CD4-positive, CD25-positive, alpha-beta regulatory T cell (primary cell): ENCODE data around the gene DPPA2. TPM values are rescaled to one million over a fixed set of nuclear protein-coding genes. Genes with fewer than 3 reads are reported as not detected.

Experiments
- ATAC-seq, 2 donors: fragments of 150-1000 bp; cut with Tn5 transposase; one replicate each; pipeline ENCODE4 v1.10.0; 2021; ENCODE audit warnings: low read depth in 2 of 2, moderate number of reproducible peaks in 2 of 2, moderate library complexity in 1 of 2
- DNase-seq, 3 donors: peaks; one replicate each; pipeline versions ENCODE4 v3.0.0 to v3.0.0-alpha.2; 2012 to 2022; ENCODE audit warnings: mixed read lengths in 1 of 3
- H3K27ac ChIP-seq: one replicate; pipeline ENCODE4 v1.7.0; 2013; ENCODE audit warnings: mild to moderate bottlenecking, low read length; ENCODE audit not compliant: insufficient read depth, poor library complexity, severe bottlenecking
- H3K27me3 ChIP-seq: one replicate; pipeline ENCODE4 v1.7.0; 2013; ENCODE audit warnings: low read length; ENCODE audit not compliant: control insufficient read depth, insufficient read depth
- H3K36me3 ChIP-seq: one replicate; pipeline ENCODE4 v1.7.0; 2013; ENCODE audit warnings: mild to moderate bottlenecking, low read length, moderate library complexity; ENCODE audit not compliant: control insufficient read depth, insufficient read depth
- H3K4me1 ChIP-seq: 2 replicates; pipeline ENCODE4 v1.7.0; 2013; ENCODE audit warnings: mild to moderate bottlenecking, low read length; ENCODE audit not compliant: insufficient read depth, control insufficient read depth, poor library complexity, severe bottlenecking
- H3K4me3 ChIP-seq: one replicate; pipeline ENCODE4 v1.7.0; 2013; ENCODE audit warnings: low read depth, mild to moderate bottlenecking, low read length, moderate library complexity
- H3K9me3 ChIP-seq, 2 experiments: 1 replicate in 1 of 2; 2 replicates in 1 of 2; pipeline ENCODE4 v1.7.0; 2013; ENCODE audit warnings: low read length in 2 of 2, mild to moderate bottlenecking in 1 of 2, moderate library complexity in 1 of 2; ENCODE audit not compliant: control insufficient read depth in 2 of 2
- H3K27ac Mint-ChIP-seq, 3 donors: one replicate each; pipeline ENCODE4 v1.8.0; 2020 to 2022; ENCODE audit warnings: mild to moderate bottlenecking in 3 of 3, mixed read lengths in 3 of 3, moderate library complexity in 2 of 3
- H3K27me3 Mint-ChIP-seq: one replicate; pipeline ENCODE4 v1.8.0; 2022; ENCODE audit warnings: mild to moderate bottlenecking, mixed read lengths
- H3K36me3 Mint-ChIP-seq: one replicate; pipeline ENCODE4 v1.8.0; 2020; ENCODE audit warnings: mixed read lengths
- H3K4me1 Mint-ChIP-seq, 4 donors: one replicate each; pipeline ENCODE4 v1.8.0; 2020 to 2022; ENCODE audit warnings: mixed read lengths in 4 of 4, mild to moderate bottlenecking in 1 of 4
- H3K4me3 Mint-ChIP-seq, 4 donors: one replicate each; pipeline ENCODE4 v1.8.0; 2020 to 2022; ENCODE audit warnings: mild to moderate bottlenecking in 4 of 4, mixed read lengths in 4 of 4, moderate library complexity in 3 of 4
- H3K9me3 Mint-ChIP-seq, 7 donors: one replicate each; pipeline ENCODE4 v1.8.0; 2020 to 2022; ENCODE audit warnings: mixed read lengths in 7 of 7, mild to moderate bottlenecking in 3 of 7, moderate library complexity in 2 of 7
- polyA plus RNA-seq, 4 donors: library from polyadenylated mRNA; unstranded; fragments of 300-500 nt; fragmentation: Illumina TruSeq; gene quantifications; one replicate each; pipeline ENCODE4 v1.2.3, GENCODE V29; 2021
- total RNA-seq: library from RNA; stranded (reverse); gene quantifications from one replicate; pipeline ENCODE4 v1.2.3, GENCODE V29; 2022

DPPA2 gene
- total and polyA plus RNA-seq, 5 donors from 2014 or later = not detected

DNA sequence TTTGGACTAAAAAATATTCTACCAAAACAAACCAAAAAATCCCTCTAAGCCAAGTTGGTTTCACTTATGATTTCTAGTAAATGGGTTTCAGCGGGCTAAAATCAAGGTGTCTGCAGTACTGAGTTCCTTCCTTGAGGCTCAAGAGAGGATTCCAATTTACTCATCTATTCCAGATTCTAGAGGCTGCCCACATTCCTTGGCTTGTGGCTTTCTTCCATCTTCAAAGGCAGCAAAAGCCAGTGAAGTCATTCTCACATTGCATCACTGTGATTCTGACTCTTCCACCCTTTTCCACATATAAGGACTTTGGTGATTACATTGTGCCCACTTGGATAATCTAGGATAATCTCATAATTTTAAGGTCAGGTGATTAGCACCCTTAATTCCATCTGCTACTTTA lies 48.1 kb downstream of the DPPA2 start:
- no peak for DNase-seq
- Histone ChIP-seq H3K36me3 (no peaks in the 10 kb centered on the region), H3K4me3 (no peak overlapping the region), H3K9me3 (no peaks in the 10 kb centered on the region), H3K27ac (no peak overlapping the region), H3K4me1 (no peaks in the 10 kb centered on the region), H3K27me3 (no peaks in the 10 kb centered on the region)
- H3K27ac Mint-ChIP-seq = no peak overlapping the region
- no peaks in the 10 kb centered on the region for H3K9me3 Mint-ChIP-seq
- H3K27me3 Mint-ChIP-seq = no peaks in the 10 kb centered on the region
- H3K4me3 Mint-ChIP-seq = no peak overlapping the region
- ATAC-seq = no peak
- H3K4me1 Mint-ChIP-seq = no peaks in the 10 kb centered on the region
- H3K36me3 Mint-ChIP-seq = no peaks in the 10 kb centered on the region

DNA sequence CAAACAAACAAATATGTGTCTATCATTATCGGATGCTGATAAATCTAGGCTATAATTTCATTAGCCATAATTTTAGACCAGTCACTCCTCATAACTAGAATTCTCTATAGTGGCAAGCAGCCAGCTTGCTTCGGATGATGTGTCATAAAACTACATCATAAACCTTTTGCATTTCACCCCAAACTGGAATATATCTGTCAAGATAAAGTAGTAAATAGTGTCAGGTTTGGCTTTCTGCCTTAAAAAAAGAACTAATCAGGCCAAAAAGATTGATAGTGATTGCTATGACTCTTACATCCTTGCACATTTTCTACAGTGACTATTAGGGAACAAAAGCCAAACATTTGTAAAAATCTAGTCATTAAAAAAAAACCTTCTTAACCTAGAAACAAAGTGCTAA lies 51.0 kb downstream of the DPPA2 start:
- Histone ChIP-seq H3K9me3 (no peaks in the 10 kb centered on the region), H3K27me3 (no peaks in the 10 kb centered on the region), H3K4me1 (no peaks in the 10 kb centered on the region), H3K27ac (no peak overlapping the region), H3K4me3 (no peak overlapping the region), H3K36me3 (no peaks in the 10 kb centered on the region)
- no peaks in the 10 kb centered on the region for H3K27me3 Mint-ChIP-seq
- DNase-seq (no peak), ATAC-seq (no peak)
- H3K4me1 Mint-ChIP-seq = no peaks in the 10 kb centered on the region
- H3K27ac Mint-ChIP-seq = no peak overlapping the region
- no peak overlapping the region for H3K4me3 Mint-ChIP-seq
- no peaks in the 10 kb centered on the region for H3K9me3 Mint-ChIP-seq
- H3K36me3 Mint-ChIP-seq = no peaks in the 10 kb centered on the region

DNA sequence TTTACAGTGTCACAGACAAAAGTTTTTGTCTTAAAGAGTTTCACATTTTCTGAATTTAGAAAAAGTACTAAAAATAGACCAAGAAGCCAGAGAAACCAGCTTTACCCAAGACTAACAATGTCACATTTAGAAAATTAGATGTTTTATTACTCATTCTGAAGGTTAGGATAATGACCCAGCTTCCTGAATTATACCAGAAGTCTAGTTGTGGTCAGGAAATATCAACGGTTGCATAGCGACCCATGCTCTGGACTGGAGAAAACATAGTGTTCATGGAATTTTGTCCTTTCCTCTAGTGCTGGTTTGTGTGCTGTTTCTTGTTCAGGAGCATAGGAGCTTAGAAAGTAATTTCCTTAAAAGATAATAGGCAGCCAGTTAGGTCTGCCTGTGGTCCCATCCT lies 59.0 kb downstream of the DPPA2 start:
- no peak for ATAC-seq

DNA sequence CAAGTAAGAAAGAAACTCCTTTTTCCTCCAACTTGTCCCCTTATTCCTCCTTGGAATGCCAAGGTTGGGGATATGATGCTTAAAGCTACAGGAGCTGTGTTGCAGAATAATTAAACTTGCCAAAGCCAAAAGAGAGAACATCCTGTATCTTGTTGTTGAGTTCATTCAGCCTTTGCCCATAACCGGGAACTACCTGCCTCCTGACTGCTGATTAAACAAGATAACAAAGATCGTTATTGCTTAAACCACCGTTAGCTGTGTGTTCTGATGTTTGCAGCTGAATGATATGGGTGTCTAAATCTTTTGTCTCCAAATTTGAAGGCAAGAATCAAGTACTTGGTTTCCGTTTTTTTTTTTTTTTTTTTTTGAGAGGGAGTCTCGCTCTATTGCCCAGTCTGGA lies 61.5 kb downstream of the DPPA2 start:
- no peaks in the 10 kb centered on the region for H3K9me3 ChIP-seq
- Mint-ChIP-seq H3K4me1 (no peaks in the 10 kb centered on the region), H3K27ac (no peak overlapping the region), H3K36me3 (no peaks in the 10 kb centered on the region), H3K27me3 (no peaks in the 10 kb centered on the region), H3K9me3 (peaks cover 0 to 3% (median 0%) of the 10 kb centered on the region in 7 donors), H3K4me3 (no peak overlapping the region)
- no peaks in the 10 kb centered on the region for H3K36me3 ChIP-seq
- DNase-seq (no peak), ATAC-seq (no peak)
- H3K4me3 ChIP-seq = no peak overlapping the region
- no peak overlapping the region for H3K27ac ChIP-seq
- no peaks in the 10 kb centered on the region for H3K27me3 ChIP-seq
- H3K4me1 ChIP-seq = no peaks in the 10 kb centered on the region

More for the DNA sequence above, 59.0 kb downstream of the DPPA2 start:
- Histone ChIP-seq H3K9me3 (no peaks in the 10 kb centered on the region), H3K27me3 (no peaks in the 10 kb centered on the region), H3K36me3 (no peaks in the 10 kb centered on the region), H3K4me3 (no peak overlapping the region), H3K27ac (no peak overlapping the region), H3K4me1 (no peaks in the 10 kb centered on the region)
- no peak overlapping the region for H3K4me3 Mint-ChIP-seq
- no peaks in the 10 kb centered on the region for H3K9me3 Mint-ChIP-seq
- H3K27me3 Mint-ChIP-seq = no peaks in the 10 kb centered on the region
- H3K4me1 Mint-ChIP-seq = no peaks in the 10 kb centered on the region
- no peaks in the 10 kb centered on the region for H3K36me3 Mint-ChIP-seq
- DNase-seq = no peak
- H3K27ac Mint-ChIP-seq = no peak overlapping the region

DNA sequence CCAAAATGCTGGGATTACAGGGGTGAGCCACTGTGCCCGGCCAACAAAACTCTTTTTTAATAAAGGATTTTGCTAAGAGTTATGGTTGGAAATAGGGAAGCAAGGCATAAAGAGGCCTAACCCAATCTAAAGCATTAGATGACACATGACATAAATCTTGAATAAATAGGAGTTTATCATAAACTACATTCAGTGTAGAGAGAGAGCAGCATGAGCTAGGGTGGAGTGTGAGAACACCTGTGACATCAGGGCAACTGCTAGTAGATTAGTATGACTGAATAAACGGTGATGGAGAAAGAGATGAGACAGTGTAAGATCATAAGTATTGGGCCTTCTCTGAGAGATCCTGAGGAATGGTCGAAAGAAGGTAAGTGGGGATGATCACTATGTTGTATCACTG lies 63.7 kb downstream of the DPPA2 start:
- Mint-ChIP-seq H3K36me3 (no peaks in the 10 kb centered on the region), H3K4me3 (no peak overlapping the region), H3K9me3 (peaks cover 0 to 3% (median 0%) of the 10 kb centered on the region in 7 donors), H3K27ac (no peak overlapping the region), H3K27me3 (no peaks in the 10 kb centered on the region), H3K4me1 (no peaks in the 10 kb centered on the region)
- Histone ChIP-seq H3K4me1 (no peaks in the 10 kb centered on the region), H3K36me3 (no peaks in the 10 kb centered on the region), H3K4me3 (no peak overlapping the region), H3K27me3 (no peaks in the 10 kb centered on the region), H3K27ac (no peak overlapping the region), H3K9me3 (no peaks in the 10 kb centered on the region)
- DNase-seq (no peak), ATAC-seq (no peak)

Other genes starting within 250 kb of the DPPA2 start
- 0.12 TPM for gene MORC1, start 198.4 kb downstream of the DPPA2 start, total RNA-seq
- gene MORC1, start 198.4 kb downstream of the DPPA2 start, polyA plus RNA-seq = not detected
- gene C3orf85, start 179.8 kb downstream of the DPPA2 start, total RNA-seq = not detected
- not detected for gene C3orf85, start 179.8 kb downstream of the DPPA2 start, polyA plus RNA-seq
- gene DPPA4, start 21.0 kb upstream of the DPPA2 start, total RNA-seq = 1.0 TPM
- gene DPPA4, start 21.0 kb upstream of the DPPA2 start, polyA plus RNA-seq = not detected